ENCODE data around the gene PEG3.

The PEG3 gene

GRCh38 chr19:56840451-56841192 lies at the start of gene PEG3, which contains the start of gene ZIM2:
Gene PEG3 (minus strand): TSS chr19:56840726. CDS start chr19:56824655, 16,071 bp downstream.
Gene ZIM2 (minus strand): TSS chr19:56840726. CDS start chr19:56824277, 16,449 bp downstream.
- H3K27ac ChIP-seq: no peak within 1 kb of the TSS
- no peak within 1 kb of the TSS for H3K9ac ChIP-seq
- H4K20me1 ChIP-seq: no peaks in the 10 kb centered on the region
- TF ChIP-seq Cebpa-rat (IDR thresholded peaks at IDR 0.05): no peak
- H3K4me3 ChIP-seq: no peak within 1 kb of the TSS
- H3K4me2 ChIP-seq: no peak within 1 kb of the TSS
- H3K27me3 ChIP-seq: no peaks in the 10 kb centered on the region
- peaks cover 39% of the 10 kb centered on the region for H3K9me3 ChIP-seq
- no peaks in the 10 kb centered on the region for H3K4me1 ChIP-seq
- no peaks in the 10 kb centered on the region for H3K36me3 ChIP-seq

GRCh38 chr19:56885173-56885985 lies 44.9 kb upstream of the PEG3 start:
- H3K9ac ChIP-seq: no peak overlapping the region
- H3K27me3 ChIP-seq: no peaks in the 10 kb centered on the region
- no peaks in the 10 kb centered on the region for H3K36me3 ChIP-seq
- H3K4me2 ChIP-seq: no peak overlapping the region
- peaks cover 11% of the 10 kb centered on the region; the same call in 1 of the 2 replicates for H3K9me3 ChIP-seq
- no peak overlapping the region for H3K4me3 ChIP-seq
- H4K20me1 ChIP-seq: no peaks in the 10 kb centered on the region
- TF ChIP-seq Cebpa-rat (IDR thresholded peaks at IDR 0.05): no peak
- peak overlapping the region; percentile 26; the same call in 1 of the 2 replicates for H3K27ac ChIP-seq
- peaks cover 56% of the 10 kb centered on the region for H3K4me1 ChIP-seq

- Histone ChIP-seq H3K9ac (no peak overlapping the region), H3K4me2 (peak overlapping the region; percentile 34; the same call in 1 of the 2 replicates)
Observed at GRCh38 chr19:56884441-56884840, 43.9 kb upstream of the PEG3 start.

GRCh38 chr19:56880592-56881190 lies 40.2 kb upstream of the PEG3 start:
- Histone ChIP-seq H3K9me3 (peaks cover 1% of the 10 kb centered on the region), H3K9ac (peak overlapping the region; percentile 1; the same call in 1 of the 2 replicates), H4K20me1 (no peaks in the 10 kb centered on the region), H3K4me1 (peaks cover 72% of the 10 kb centered on the region), H3K36me3 (no peaks in the 10 kb centered on the region), H3K27ac (peak overlapping the region; percentile 68; the same call in 1 of the 2 replicates), H3K4me3 (no peak overlapping the region), H3K4me2 (peak overlapping the region; percentile 84), H3K27me3 (no peaks in the 10 kb centered on the region)
- TF ChIP-seq Cebpa-rat (IDR thresholded peaks at IDR 0.05): no peak

More at GRCh38 chr19:56884441-56884840, 43.9 kb upstream of the PEG3 start:
- Histone ChIP-seq H4K20me1 (no peaks in the 10 kb centered on the region), H3K36me3 (no peaks in the 10 kb centered on the region), H3K9me3 (peaks cover 9% of the 10 kb centered on the region; the same call in 1 of the 2 replicates), H3K4me1 (peaks cover 66% of the 10 kb centered on the region), H3K27ac (no peak overlapping the region; the same call in 1 of the 2 replicates), H3K27me3 (no peaks in the 10 kb centered on the region), H3K4me3 (no peak overlapping the region)
- no peak for TF ChIP-seq Cebpa-rat (IDR thresholded peaks at IDR 0.05)

- Histone ChIP-seq H4K20me1 (no peaks in the 10 kb centered on the region), H3K4me2 (no peak overlapping the region), H3K4me1 (peaks cover 39% of the 10 kb centered on the region), H3K27ac (no peak overlapping the region), H3K9me3 (peaks cover 25% of the 10 kb centered on the region), H3K36me3 (no peaks in the 10 kb centered on the region), H3K27me3 (no peaks in the 10 kb centered on the region), H3K4me3 (no peak overlapping the region), H3K9ac (no peak overlapping the region)
- no peak for TF ChIP-seq Cebpa-rat (IDR thresholded peaks at IDR 0.05)
Observed at GRCh38 chr19:56877069-56877715, 36.7 kb upstream of the PEG3 start.

- Histone ChIP-seq H3K27me3 (no peaks in the 10 kb centered on the region), H3K9ac (no peak overlapping the region), H3K27ac (no peak overlapping the region), H4K20me1 (no peaks in the 10 kb centered on the region), H3K36me3 (no peaks in the 10 kb centered on the region), H3K4me1 (peaks cover 24% of the 10 kb centered on the region), H3K9me3 (peaks cover 25% of the 10 kb centered on the region), H3K4me2 (no peak overlapping the region), H3K4me3 (no peak overlapping the region)
- TF ChIP-seq Cebpa-rat (IDR thresholded peaks at IDR 0.05): no peak
Observed at GRCh38 chr19:56875717-56876116, 35.2 kb upstream of the PEG3 start.

GRCh38 chr19:56874530-56874929 lies 34.0 kb upstream of the PEG3 start:
- no peaks in the 10 kb centered on the region for H4K20me1 ChIP-seq
- H3K9me3 ChIP-seq: peaks cover 25% of the 10 kb centered on the region
- H3K9ac ChIP-seq: no peak overlapping the region
- H3K27me3 ChIP-seq: no peaks in the 10 kb centered on the region
- TF ChIP-seq Cebpa-rat (IDR thresholded peaks at IDR 0.05): no peak
- H3K4me3 ChIP-seq: no peak overlapping the region
- H3K36me3 ChIP-seq: no peaks in the 10 kb centered on the region
- H3K4me2 ChIP-seq: no peak overlapping the region
- H3K4me1 ChIP-seq: peaks cover 12% of the 10 kb centered on the region
- H3K27ac ChIP-seq: no peak overlapping the region

- Histone ChIP-seq H3K4me3 (no peak overlapping the region), H3K36me3 (no peaks in the 10 kb centered on the region), H3K4me2 (no peak overlapping the region), H3K9ac (no peak overlapping the region), H3K27me3 (no peaks in the 10 kb centered on the region), H4K20me1 (no peaks in the 10 kb centered on the region), H3K27ac (no peak overlapping the region), H3K9me3 (peaks cover 25% of the 10 kb centered on the region), H3K4me1 (0 out of 2 replicates have a peak, but pooled peaks cover 11% of the 10 kb centered on the region)
- no peak for TF ChIP-seq Cebpa-rat (IDR thresholded peaks at IDR 0.05)
Observed at GRCh38 chr19:56873493-56873892, 33.0 kb upstream of the PEG3 start.

- H3K4me2 ChIP-seq: no peak overlapping the region
- no peak for TF ChIP-seq Cebpa-rat (IDR thresholded peaks at IDR 0.05)
- no peaks in the 10 kb centered on the region for H3K27me3 ChIP-seq
- H3K4me3 ChIP-seq: no peak overlapping the region
- H3K36me3 ChIP-seq: no peaks in the 10 kb centered on the region
- no peaks in the 10 kb centered on the region for H4K20me1 ChIP-seq
- no peaks in the 10 kb centered on the region for H3K4me1 ChIP-seq
- H3K9me3 ChIP-seq: peaks cover 16% of the 10 kb centered on the region
- H3K9ac ChIP-seq: no peak overlapping the region
- H3K27ac ChIP-seq: no peak overlapping the region
Observed at GRCh38 chr19:56869886-56870285, 29.4 kb upstream of the PEG3 start.

Data from BLaER1 (cell line).